Body of pancreas (tissue), 4 donors: ENCODE results near the gene SCGB1D1.
A peak's percentile ranks its signal among the peaks of the same experiment; 100 is the strongest.

Experiments
- POLR2A ChIP-seq, 3 donors: fragments of 450-650 bp; IDR thresholded peaks; one replicate each; pipeline ENCODE4 v1.6.1; 2016; ENCODE audit warnings: antibody characterized with exemption in 3 of 3, mild to moderate bottlenecking in 2 of 3
- TF ChIP-seq, protein P1 (sequence below), 7 experiments: fragments of 450-650 bp in 4 of 7; fragments of 200-600 bp in 3 of 7; sonication (generic) in 3 of 7; IDR thresholded peaks; one replicate each; pipeline ENCODE4 v1.5.1; 2016 to 2019; ENCODE audit warnings: antibody characterized with exemption in 7 of 7

DNA sequence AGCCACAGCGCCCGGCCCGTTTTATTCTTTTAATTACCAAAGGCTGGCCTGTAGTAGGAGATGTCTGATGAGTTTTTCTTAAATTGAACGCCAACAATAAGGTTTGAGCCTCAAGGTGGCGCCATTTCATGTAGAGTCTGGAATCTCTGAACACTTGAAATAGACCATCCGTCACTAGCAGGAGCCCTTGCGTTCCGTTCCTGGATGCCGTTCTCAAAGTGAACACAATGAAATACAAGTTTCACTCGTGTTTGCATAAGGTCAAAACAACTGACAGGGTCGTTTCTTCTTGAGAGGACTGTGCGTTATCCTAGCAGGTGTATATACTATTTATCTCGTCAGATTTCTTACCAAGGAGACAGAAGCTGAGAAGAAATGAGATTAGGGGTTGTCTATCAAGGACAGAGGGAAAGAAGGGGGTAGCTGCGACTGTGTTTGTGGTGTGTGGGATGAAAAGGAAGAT lies 18.7 kb upstream of the SCGB1D1 start:
- TF ChIP-seq, protein P1, sequence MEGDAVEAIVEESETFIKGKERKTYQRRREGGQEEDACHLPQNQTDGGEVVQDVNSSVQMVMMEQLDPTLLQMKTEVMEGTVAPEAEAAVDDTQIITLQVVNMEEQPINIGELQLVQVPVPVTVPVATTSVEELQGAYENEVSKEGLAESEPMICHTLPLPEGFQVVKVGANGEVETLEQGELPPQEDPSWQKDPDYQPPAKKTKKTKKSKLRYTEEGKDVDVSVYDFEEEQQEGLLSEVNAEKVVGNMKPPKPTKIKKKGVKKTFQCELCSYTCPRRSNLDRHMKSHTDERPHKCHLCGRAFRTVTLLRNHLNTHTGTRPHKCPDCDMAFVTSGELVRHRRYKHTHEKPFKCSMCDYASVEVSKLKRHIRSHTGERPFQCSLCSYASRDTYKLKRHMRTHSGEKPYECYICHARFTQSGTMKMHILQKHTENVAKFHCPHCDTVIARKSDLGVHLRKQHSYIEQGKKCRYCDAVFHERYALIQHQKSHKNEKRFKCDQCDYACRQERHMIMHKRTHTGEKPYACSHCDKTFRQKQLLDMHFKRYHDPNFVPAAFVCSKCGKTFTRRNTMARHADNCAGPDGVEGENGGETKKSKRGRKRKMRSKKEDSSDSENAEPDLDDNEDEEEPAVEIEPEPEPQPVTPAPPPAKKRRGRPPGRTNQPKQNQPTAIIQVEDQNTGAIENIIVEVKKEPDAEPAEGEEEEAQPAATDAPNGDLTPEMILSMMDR (IDR thresholded peaks at IDR 0.05): peak; percentile 36 to 82 (median 75)
- no peak for TF ChIP-seq POLR2A (IDR thresholded peaks at IDR 0.05)
